Transverse colon (tissue), 4 donors: Measurements from ENCODE around the gene IFNA7. TPM values are rescaled to one million over a fixed set of nuclear protein-coding genes. Genes with fewer than 3 reads are reported as not detected.

ENCODE experiments used
- DNase-seq: peaks from one replicate; pipeline ENCODE4 v3.0.0-alpha.2; 2019
- H3K27ac ChIP-seq, 4 donors: fragments of 200-600 bp; sonication (generic); 2 replicates each; pipeline ENCODE4 v1.5.1; 2016 to 2018; ENCODE audit warnings: inconsistent platforms in 4 of 4
- H3K27me3 ChIP-seq: fragments of 200-600 bp; sonication (generic); 2 replicates; pipeline ENCODE4 v1.5.1; 2017; ENCODE audit warnings: inconsistent platforms
- H3K36me3 ChIP-seq, 4 donors: fragments of 200-600 bp; sonication (generic); 2 replicates each; pipeline ENCODE4 v1.5.1; 2017 to 2019; ENCODE audit warnings: inconsistent platforms in 4 of 4
- H3K4me1 ChIP-seq, 4 donors: fragments of 200-600 bp; sonication (generic); 2 replicates each; pipeline ENCODE4 v1.5.1; 2017 to 2020; ENCODE audit warnings: inconsistent platforms in 4 of 4
- H3K4me3 ChIP-seq, 4 donors: fragments of 200-600 bp; sonication (generic); 1 replicate in 1 of 4; 2 replicates in 3 of 4; pipeline versions ENCODE4 v1.5.1 to v1.6.1; 2017 to 2019; ENCODE audit warnings: inconsistent platforms in 4 of 4
- H3K9me3 ChIP-seq, 2 donors: fragments of 200-600 bp; sonication (generic); 2 replicates each; pipeline ENCODE4 v1.5.1; 2017 to 2019; ENCODE audit warnings: inconsistent platforms in 2 of 2
- CTCF ChIP-seq, 5 experiments: fragments of 200-600 bp in 3 of 5; fragments of 450-650 bp in 2 of 5; sonication (generic) in 3 of 5; IDR thresholded peaks; 1 replicate in 2 of 5; 2 replicates in 3 of 5; pipeline ENCODE4 v1.5.1; 2016 to 2017; ENCODE audit warnings: antibody characterized with exemption in 5 of 5, inconsistent platforms in 3 of 5, mild to moderate bottlenecking in 2 of 5, moderate library complexity in 1 of 5
- EP300 ChIP-seq: sonication (generic); formaldehyde crosslinking; IDR thresholded peaks from one replicate; pipeline ENCODE4 v1.6.1; 2017; ENCODE audit warnings: antibody characterized with exemption, low read depth
- POLR2A ChIP-seq: fragments of 450-650 bp; IDR thresholded peaks from one replicate; pipeline ENCODE4 v1.6.1; 2016; ENCODE audit warnings: antibody characterized with exemption, mild to moderate bottlenecking, moderate library complexity
- POLR2AphosphoS5 ChIP-seq, 3 donors: sonication (generic); formaldehyde crosslinking; IDR thresholded peaks; one replicate each; pipeline ENCODE4 v1.6.1; 2016; ENCODE audit warnings: antibody characterized with exemption in 3 of 3
- WGBS, 2 donors: methylation state at CpG; one replicate each; pipeline ENCODE4 v1.1.5; 2018; ENCODE audit warnings: low coverage in 1 of 2; 5-methylcytosine and 5-hydroxymethylcytosine counted together
- in situ Hi-C, 4 donors: fragments of 200-750 bp; cut with MboI; loops; one replicate each; pipeline versions ENCODE4 v1.15.0 to v1.15.1; 2017; ENCODE audit warnings: low sequenced_read_pairs in 3 of 4, low pct_ligation_motif_present in 1 of 4, low pct_unique_long_range_greater_than_20kb in 1 of 4
- intact Hi-C: fragments of 100-400 bp; cut with DNase I; formaldehyde crosslinking; loops from one replicate; pipeline ENCODE4 v1.15.1; 2023; ENCODE audit warnings: low total_unique reads
- total RNA-seq, 4 donors: library from RNA; depleted of rRNA; stranded (reverse); fragments of >200 nt; gene quantifications; one replicate each; pipeline ENCODE4 v1.1.0, GENCODE V29; 2016

IFNA7 gene
- total RNA-seq, 4 donors from 2014 or later = not detected

DNA sequence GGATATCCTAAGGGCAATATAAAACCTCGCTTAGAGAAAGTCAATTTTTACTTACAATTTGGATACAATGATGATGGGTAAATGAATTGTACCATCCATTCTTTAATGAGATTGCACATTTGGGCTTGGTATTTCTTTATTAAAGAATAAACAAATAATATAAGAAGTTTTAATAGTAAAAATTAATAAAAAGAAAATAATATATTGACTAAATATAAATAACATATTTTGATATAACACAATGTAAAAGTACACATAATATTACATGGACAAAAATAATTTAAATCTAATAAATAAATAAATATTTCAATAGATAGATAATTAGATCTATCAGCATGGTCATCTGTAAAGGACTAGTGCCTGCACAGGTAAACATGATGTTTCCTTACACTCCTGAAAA lies 36.5 kb downstream of the IFNA7 start:
- 71 to 76% methylated on average over 1 of the region's 1 CpG for WGBS, 2 donors
- no peak for DNase-seq
- no peaks in the 10 kb centered on the region for H3K9me3 ChIP-seq
- H3K27me3 ChIP-seq = no peaks in the 10 kb centered on the region
- no peak for TF ChIP-seq CTCF (IDR thresholded peaks at IDR 0.05)
- TF ChIP-seq EP300 = no peak
- no peak for TF ChIP-seq POLR2A
- TF ChIP-seq POLR2AphosphoS5 (IDR thresholded peaks at IDR 0.05) = no peak
- no peaks in the 10 kb centered on the region for H3K4me1 ChIP-seq
- no peak overlapping the region for H3K27ac ChIP-seq
- intact Hi-C loops = no loop called here
- in situ Hi-C loops = no loop called here
- H3K4me3 ChIP-seq = no peak overlapping the region
- no peaks in the 10 kb centered on the region for H3K36me3 ChIP-seq

DNA sequence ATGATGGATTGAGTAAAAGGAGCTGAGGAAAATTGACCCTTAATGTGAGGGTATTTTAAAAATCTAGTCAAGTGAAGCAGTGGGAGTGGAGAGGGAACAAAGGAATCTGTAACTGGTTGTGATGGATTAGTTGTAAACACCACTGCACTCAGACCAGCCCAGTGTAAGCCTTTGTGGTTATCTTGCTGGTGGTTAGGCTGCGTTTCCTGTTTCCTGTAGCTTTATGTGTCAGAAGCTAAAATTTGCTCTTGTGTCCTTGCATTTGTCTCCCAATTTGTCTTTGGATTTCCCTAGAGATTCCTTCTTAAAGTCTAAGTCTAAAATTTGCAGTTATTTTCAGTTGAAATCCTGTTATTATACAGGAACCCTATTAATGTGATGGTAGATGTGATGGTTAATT lies 41.8 kb downstream of the IFNA7 start:
- Histone ChIP-seq H3K36me3 (no peaks in the 10 kb centered on the region), H3K27me3 (no peaks in the 10 kb centered on the region), H3K4me3 (no peak overlapping the region), H3K27ac (no peak overlapping the region), H3K4me1 (no peaks in the 10 kb centered on the region), H3K9me3 (no peaks in the 10 kb centered on the region)
- no peak for DNase-seq
- in situ Hi-C loops (no loop called here), intact Hi-C loops (no loop called here)
- TF ChIP-seq EP300 (no peak), POLR2AphosphoS5 (IDR thresholded peaks at IDR 0.05) (no peak), POLR2A (no peak), CTCF (IDR thresholded peaks at IDR 0.05) (no peak)
- whole genome bisulfite sequencing, 2 donors = 9 to 23% methylated on average over 1 of the region's 1 CpG

DNA sequence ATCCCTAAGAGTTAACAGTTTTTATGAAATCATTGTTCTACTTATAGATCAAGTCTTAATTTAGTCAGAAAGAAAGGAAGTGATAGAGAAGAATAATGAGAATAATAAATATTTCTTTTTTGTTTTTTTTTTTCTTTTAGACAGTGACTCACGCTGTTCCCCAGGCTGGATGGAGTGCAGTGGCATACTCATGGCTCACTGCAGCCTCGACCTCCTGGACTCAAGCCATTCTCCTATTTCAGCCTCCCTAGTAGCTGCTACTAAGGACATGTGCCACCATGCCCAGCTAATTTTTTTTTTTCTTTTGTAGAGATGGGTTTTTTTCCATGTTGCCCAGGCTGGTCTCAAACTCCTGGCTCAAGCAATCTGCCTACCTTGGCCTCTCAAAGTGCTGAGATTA lies 46.5 kb downstream of the IFNA7 start:
- no peak for TF ChIP-seq POLR2AphosphoS5 (IDR thresholded peaks at IDR 0.05)
- no peak for TF ChIP-seq POLR2A
- TF ChIP-seq CTCF (IDR thresholded peaks at IDR 0.05) = no peak
- no peak for TF ChIP-seq EP300
- in situ Hi-C loops (no loop called here), intact Hi-C loops (no loop called here)
- Histone ChIP-seq H3K36me3 (no peaks in the 10 kb centered on the region), H3K4me1 (peaks cover 0 to 4% (median 0%) of the 10 kb centered on the region in 4 donors), H3K4me3 (no peak overlapping the region), H3K27ac (no peak overlapping the region), H3K27me3 (no peaks in the 10 kb centered on the region), H3K9me3 (no peaks in the 10 kb centered on the region)
- WGBS, 2 donors = 57 to 69% methylated on average over 2 of the region's 2 CpGs
- DNase-seq = no peak

DNA sequence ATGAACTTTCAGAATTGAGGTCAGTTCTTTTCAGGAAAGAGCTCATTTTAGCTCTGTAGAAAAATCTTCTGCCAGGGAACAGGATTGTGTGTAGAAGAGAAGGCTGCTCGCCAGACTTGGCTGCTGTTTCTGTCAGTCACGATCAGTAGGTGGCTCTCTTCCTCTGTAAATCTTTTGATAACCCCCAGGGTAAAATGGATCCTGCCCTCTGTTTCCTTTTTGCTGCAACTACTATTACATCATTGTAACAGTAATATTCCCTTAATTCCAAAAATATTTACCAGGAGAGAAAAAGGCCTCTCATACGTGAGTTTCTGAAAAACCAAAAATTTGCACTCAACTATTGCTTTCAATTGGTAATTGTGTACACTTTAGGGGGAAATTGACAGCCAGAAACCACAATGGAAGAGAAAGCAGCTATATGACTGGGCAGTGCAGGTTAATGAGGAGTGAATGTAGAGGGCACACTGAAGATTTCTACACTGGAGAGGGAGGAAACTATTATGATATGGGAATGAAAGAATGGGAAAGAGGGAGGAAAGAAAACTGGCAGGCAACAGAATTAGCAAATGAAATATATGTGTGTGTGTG lies 47.9 kb downstream of the IFNA7 start:
- Histone ChIP-seq H3K4me3 (no peak overlapping the region), H3K4me1 (peaks cover 0 to 4% (median 0%) of the 10 kb centered on the region in 4 donors), H3K27ac (no peak overlapping the region), H3K27me3 (no peaks in the 10 kb centered on the region), H3K9me3 (no peaks in the 10 kb centered on the region), H3K36me3 (no peaks in the 10 kb centered on the region)
- in situ Hi-C loops (no loop called here), intact Hi-C loops (no loop called here)
- 10 to 18% methylated on average over 3 of the region's 3 CpGs for WGBS, 2 donors
- TF ChIP-seq EP300 (no peak), POLR2AphosphoS5 (IDR thresholded peaks at IDR 0.05) (no peak), CTCF (IDR thresholded peaks at IDR 0.05) (no peak), POLR2A (no peak)
- no peak for DNase-seq
